ENCODE results near the gene RGS16.
A peak's percentile ranks its signal among the peaks of the same experiment; 100 is the strongest.

The RGS16 gene

GRCh38 chr1:182629080-182629479, 24.9 kb upstream of the RGS16 start:
- no peak for DNase-seq

DNA sequence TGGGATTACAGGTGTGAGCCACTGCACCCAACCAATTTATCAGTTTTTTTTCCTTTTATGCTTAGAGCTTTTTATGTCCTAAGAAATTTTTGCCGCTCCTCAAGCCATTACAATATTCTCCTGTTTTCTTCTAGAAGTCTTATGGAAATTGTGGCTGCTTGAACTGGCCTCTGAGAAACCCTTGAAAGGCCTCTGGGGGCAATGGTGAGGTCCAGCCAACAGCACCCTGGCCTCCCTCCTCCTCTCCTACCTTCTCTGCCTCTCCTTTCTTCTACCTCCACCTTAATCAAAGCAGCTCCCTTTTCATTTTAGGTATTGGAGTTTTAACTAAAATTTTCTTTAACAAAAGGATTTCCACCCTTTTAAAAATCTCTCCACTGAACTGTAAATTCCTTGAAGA, 24.5 kb upstream of the RGS16 start:
- no peak for DNase-seq

GRCh38 chr1:182627622-182628021, 23.4 kb upstream of the RGS16 start:
- no peak for DNase-seq

GRCh38 chr1:182626527-182626926, 22.3 kb upstream of the RGS16 start:
- no peak for DNase-seq

GRCh38 chr1:182625719-182626504, 21.7 kb upstream of the RGS16 start:
- no peak for DNase-seq

DNA sequence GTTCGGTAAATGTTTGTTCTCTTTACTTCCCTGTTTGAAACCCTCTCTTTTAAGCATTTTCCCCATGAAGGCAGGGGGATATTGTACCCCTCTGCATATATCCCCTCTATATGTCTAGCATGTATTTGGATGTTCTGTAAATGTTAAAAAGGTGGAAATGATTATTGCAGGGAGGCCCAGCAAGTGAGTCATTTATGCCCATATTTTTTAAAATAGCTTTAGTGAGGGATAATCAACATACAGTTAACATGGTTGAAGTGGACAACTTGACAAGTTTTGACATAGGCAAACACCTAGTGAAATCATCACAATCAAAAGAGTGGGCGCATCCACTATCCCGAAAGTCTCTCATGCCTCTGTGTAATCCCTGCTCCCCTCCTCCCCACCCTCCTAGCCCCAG, 20.8 kb upstream of the RGS16 start:
- DNase-seq: no peak

DNA sequence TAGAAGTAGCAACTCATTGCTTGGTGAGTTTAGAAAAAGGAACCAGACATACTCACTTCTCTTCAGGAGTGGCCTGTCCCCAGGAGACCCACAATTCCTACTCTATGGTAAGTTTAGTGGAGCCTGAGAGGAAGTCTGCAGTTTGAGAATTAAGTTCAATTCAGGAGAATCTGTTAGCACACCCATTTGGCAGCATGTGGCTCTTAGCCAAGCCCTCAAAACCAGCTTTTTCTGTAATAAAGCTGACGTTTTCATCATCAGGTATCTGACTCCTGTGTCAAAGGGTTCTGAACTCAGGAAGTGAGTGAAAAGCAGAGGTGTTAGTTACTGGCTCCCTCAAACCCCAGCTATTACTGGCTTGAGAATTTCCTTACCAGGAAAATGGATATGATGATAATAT, 20.4 kb upstream of the RGS16 start:
- peak in 1 of 2 experiments; percentile 26 for DNase-seq

DNA sequence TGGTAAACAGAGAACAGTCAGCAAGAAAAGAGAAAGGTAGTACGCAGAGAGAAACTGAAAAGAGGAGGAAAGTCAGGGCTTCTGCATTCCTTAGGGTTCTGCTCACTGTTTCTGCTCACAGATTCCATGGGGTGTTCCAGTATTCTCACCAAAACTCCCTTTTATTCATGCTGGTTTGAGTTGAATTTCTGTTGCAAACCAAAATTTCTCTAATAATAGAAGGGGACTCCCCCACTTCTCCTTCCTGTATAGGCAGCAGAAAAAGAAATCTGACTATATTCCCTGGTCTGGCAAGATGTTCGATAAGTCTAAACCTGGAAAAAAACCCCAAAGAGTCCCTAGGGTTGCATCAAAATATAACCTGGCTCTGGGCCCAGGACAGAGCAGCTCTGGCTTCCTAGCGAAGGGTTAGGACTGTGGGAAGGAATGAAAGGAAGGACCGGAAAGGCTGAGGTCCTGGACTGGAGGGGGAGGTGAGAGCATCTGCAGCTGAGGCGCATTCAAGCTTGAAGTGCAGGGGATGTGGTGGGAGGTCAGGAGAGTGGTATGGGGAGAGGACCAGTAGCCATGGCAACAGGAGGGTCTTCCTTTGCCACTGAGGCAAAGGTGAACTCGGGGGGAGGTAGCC, 18.8 kb upstream of the RGS16 start:
- no peak for DNase-seq

GRCh38 chr1:182621906-182622305, 17.7 kb upstream of the RGS16 start:
- DNase-seq: no peak

DNA sequence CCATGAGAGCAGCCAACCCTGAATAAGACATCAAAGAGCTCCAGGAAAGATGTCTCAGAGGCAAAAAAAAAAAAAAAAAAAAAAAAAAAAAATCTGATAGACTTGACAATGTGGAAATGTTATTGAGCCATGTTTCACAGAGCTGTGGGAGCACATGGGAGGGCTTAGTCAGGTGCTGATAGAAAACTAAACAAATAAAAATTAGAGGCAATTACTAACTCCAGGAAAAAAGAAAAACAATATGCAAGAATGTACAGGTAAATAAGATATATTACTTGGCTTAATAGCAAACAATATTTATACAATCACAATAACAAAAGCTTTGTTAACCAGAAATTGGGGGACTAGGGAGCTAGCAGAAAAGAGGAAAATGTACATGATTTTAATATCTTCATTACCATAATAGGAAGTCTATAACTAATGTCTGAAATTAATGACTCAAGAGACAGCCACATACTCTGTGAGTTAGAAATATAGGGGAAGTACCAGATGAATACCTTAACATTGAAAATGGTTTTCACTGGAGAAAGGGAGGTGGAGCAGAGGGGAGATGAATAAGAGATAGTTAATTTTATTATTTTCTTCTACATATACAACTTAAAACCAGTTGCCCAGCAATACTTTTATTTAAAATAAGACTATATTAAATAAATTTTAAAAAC, 16.9 kb upstream of the RGS16 start:
- no peak for DNase-seq

DNA sequence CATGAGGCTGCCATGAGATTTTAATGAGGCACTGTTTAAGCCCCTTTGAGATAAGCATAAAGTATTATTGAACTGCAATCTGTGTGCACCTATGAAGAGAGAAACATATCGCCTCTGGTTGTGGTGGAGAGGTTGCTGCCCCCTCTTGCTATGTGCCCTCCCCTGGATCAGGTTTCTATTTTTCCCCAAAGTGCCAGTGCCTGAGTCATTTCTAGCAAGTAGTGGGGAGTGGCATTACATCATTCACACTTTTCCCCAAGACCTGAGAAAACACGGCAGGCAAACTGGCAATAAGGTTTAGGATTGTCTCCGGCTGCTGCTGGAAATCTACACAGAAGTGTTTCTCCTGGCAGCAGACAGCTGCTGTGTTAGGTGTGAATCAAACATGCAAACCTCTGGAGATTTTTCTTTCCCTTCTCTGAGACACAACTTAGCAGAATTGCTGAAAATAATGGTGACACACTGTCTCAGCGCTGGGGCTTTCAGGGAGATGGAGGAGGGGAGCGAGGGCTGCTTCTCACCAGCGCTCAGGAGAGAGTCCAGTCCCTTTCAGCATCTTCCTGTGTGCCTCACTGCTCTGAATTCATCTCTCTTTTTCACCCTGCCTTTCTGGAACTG, 13.7 kb upstream of the RGS16 start:
- no peak for DNase-seq

GRCh38 chr1:182617014-182617429, 12.8 kb upstream of the RGS16 start:
- no peak for DNase-seq

DNA sequence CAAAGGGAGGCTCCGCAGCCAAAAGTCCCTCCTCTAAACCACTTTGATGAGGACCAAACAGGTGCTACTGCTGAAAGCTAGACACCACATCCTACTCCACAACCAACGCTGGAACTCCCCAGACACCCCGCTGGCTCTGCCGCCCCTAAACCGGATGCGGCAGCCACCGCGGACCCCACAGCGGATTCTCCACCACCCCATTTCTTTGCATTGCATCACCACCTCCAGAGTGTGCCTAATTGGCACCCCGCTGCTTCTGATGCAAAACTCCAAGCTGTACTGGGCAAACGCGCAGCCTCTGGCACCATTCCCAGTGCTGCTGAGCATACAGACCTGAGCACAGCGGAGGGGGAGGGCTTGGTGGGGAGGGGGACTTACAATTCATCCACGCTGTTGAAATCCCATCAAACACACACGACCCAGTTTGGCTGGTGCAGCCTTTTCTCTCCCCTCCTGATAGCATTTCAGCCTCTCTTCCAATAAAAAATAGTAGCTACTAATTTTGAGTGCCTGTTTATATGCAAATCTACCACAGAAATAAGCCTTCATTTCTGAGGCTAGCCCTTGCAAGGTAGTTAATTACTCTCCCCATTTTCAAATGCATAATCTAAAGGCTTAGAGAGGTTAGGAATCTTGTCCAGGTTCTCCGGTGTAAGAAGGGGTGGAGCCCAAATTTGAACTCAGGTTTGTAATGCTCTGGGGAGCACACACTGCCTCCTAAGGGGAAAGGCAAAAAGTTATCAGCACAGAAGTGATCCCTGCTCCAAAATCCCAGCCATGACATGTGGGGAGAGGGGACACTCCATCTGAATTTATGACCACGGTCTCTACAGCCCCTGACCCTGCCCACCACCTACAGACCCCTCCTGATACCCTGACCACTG, 12.2 kb upstream of the RGS16 start:
- peak; percentile 90 for DNase-seq

GRCh38 chr1:182615468-182616129, 11.4 kb upstream of the RGS16 start:
- peak; percentile 76 to 78 for DNase-seq

- DNase-seq: peak; percentile 73 to 77
These were observed 10.7 kb upstream of the RGS16 start for GRCh38 chr1:182614796-182615454.

DNA sequence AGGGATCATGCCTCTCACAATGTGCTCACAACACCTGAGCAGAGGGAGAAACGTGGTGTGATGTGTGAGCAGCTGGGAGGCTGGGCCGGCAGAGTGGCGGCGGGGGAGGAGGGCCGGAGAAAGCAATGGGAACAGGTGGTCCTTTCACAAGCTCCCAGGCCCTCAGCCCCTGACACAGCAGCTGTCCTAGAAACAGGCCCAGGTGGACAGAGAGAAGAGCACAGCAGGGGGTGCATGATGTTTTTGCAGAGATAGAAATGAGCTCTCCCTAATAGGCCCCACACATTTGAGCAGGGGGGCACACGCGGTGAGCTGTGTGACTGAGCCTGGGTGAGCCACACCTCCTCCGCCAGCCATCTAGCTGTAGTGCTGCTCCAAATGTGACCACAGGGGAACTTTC, 7.6 kb upstream of the RGS16 start:
- DNase-seq: no peak

GRCh38 chr1:182611326-182611725, 7.1 kb upstream of the RGS16 start:
- peak in 1 of 2 experiments; percentile 18 for DNase-seq

DNA sequence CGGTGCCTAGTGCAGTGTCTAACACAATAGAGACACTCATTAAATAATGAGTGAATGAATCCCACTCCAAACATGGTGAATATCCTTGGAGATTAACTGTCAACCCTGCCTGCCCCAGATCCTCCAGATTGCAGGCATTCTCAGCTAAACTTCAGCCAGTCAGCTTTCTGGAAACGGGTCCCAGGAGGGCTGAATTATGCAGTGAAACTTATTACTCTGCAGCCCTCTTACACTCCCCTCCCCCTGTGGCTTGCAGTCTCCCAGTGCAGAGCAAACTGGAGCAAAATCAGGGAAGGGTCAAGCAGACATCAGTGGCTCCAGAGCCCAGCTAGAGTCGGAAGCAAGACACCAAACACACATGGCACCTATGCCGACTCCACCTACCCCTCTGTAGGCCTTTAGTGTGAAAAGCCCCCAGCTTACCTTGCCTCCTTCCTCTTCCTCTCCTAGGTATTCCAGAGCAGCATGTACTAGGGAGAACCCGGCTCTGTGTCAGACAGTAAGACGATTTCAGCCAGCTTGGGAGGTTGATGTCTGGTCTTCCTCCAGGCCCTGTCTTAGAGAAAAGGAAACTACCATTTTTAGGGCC, 6.5 kb upstream of the RGS16 start:
- DNase-seq: no peak

GRCh38 chr1:182608845-182609610, 4.8 kb upstream of the RGS16 start:
- no peak for DNase-seq

DNA sequence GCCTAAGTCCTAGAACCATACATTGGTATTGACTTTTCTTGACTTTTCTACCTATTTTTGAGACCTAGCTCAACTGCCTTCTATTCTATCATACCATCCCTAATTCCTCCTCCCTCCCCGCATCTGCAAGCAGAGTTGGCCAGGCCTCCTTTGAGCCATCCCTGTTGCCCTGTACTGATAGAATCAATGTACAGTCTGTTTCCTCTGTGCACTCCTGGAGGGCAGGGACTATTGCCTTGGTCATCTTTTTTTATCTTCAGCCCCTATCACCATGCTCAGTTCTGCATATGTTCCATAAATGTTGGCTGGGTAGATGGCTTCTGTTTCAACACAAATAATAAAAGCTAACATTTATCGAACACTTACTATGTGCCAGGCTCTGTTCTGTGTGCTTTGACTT, 4.0 kb upstream of the RGS16 start:
- DNase-seq: no peak

All from activated T-cell treated with anti-CD3 and anti-CD28 coated beads, Interleukin-2, amount 50 U/mL, for 48 hours (primary cell).